Embryonic facial prominence (tissue), 1 donor: Measurements from ENCODE around the gene XYLT2.

Experiments used
- DNase-seq: peaks from one replicate; pipeline ENCODE4 v3.0.0-alpha.2; 2016; ENCODE audit errors: extremely low spot score

The XYLT2 gene

GRCh38 chr17:50363217-50364060, 17.5 kb downstream of the XYLT2 start:
- DNase-seq, result no peak

- DNase-seq, result no peak
Observed at GRCh38 chr17:50364061-50364458, 18.1 kb downstream of the XYLT2 start.

- DNase-seq, result no peak
Observed at GRCh38 chr17:50364715-50365114, 18.8 kb downstream of the XYLT2 start.

GRCh38 chr17:50365165-50365564, 19.2 kb downstream of the XYLT2 start:
- no peak for DNase-seq

GRCh38 chr17:50365649-50366393, 19.9 kb downstream of the XYLT2 start:
- no peak for DNase-seq

GRCh38 chr17:50367401-50367800, 21.5 kb downstream of the XYLT2 start:
- no peak for DNase-seq

- DNase-seq, result no peak
Observed at GRCh38 chr17:50370052-50370451, 24.1 kb downstream of the XYLT2 start.

- no peak for DNase-seq
Observed at GRCh38 chr17:50371526-50371925, 25.6 kb downstream of the XYLT2 start.

DNA sequence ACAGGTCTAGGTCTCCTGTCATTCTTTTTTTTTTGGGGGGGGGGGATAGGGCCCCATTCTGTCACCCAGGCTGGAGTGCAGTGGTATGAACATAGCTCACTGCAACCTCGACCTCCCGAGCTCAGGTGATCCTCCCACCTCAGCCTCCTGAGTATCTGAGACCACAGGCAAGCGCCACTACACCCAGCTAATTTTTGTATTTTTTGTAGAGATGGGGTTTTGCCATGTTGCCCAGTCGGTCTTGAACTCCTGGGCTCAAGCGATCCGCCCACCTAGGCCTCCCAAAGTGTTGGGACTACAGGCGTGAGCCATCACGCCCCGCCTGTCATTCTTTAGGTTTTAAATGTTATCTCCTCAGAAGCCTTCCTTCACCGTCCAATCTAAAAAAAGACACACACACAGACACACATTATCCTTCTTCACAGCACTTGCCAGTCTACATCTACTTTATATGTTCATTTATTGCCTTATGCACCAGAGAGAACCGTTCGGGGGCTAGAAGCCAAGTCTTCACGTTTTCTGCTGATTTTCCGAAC, 26.4 kb downstream of the XYLT2 start:
- no peak for DNase-seq

DNA sequence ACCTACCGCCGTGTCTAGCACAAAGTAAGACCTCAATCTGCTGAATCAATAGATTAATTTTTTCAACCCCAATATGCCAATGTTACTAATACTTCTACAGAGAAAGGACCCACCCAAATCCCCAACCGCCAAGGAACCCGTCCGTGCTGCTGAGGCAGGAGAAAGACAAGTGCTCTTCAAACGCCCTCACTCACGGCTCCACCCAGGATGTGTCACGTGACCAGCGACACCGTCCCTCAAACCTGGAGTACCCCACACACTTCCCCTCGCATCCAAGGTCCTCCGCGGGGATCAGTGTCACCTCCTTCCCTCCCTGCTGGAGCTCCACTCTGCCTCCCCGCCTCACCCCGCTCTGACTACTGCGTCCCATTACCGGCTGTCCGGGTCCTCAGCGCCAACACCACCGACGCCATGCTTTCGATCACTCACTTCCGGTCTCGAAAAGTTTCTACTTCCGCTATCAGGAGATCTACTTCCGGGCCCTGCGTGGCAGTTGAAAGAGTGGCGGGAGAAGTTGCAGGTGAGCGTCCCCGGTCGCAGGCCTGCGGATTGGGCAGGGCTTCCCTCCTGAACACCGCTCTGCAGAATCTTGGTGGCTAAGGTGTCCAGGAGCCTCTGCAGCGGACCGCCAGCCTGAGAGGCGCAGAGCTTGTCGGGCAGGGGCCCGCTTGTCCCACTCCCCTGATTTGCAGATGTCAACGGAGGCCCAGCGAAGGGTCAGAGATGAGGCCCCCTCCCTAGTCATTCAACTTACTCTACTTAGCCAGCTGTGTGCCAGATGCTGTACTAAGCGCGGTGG, 27.0 kb downstream of the XYLT2 start, which contains the start of the genes EME1 and MRPL27:
TSS of gene EME1 (plus strand) at position 472 of the 799 bp plus-strand sequence. CDS start 1,980 bp downstream, outside the sequence.
TSS of gene MRPL27 (minus strand) at position 427 of the 799 bp plus-strand sequence. CDS start at position 413, 14 bp downstream.
- peak; percentile 94 for DNase-seq

- DNase-seq, result no peak
Observed at GRCh38 chr17:50373705-50374104, 27.8 kb downstream of the XYLT2 start.

- no peak for DNase-seq
Observed at GRCh38 chr17:50375858-50376538, 30.1 kb downstream of the XYLT2 start.

- DNase-seq, result no peak
Observed at GRCh38 chr17:50379351-50380132, 33.6 kb downstream of the XYLT2 start.

GRCh38 chr17:50380369-50381259, 34.7 kb downstream of the XYLT2 start:
- DNase-seq, result no peak

DNA sequence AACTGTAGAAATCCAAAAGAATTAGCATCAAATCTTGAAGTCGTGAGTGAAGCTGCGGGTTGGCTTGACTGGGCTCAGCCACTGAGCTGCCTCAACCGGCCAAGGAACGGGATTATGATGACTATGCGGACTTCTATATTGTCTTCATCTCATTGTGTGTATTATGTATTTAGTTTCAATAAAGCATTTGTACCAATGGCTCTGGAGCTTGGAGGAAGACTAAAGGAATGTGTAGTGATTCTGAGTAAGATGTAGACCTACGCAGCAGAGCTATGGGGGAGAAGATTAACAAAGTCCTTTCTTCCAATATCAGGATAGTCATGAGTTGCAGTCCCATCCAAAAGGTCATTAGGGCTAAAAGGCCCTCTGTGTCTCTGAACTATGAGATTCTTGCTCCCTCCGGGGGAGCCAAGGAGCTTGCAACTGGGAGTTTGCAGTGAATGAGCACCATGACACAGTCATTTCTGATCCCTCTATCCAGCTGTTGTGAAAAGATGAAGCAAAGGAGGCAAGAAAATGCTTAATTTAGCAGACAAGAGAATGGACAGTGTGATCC, 35.4 kb downstream of the XYLT2 start:
- no peak for DNase-seq

- DNase-seq, result no peak
Observed at GRCh38 chr17:50381920-50382319, 36.0 kb downstream of the XYLT2 start.

GRCh38 chr17:50382931-50383330, 37.0 kb downstream of the XYLT2 start:
- no peak for DNase-seq

DNA sequence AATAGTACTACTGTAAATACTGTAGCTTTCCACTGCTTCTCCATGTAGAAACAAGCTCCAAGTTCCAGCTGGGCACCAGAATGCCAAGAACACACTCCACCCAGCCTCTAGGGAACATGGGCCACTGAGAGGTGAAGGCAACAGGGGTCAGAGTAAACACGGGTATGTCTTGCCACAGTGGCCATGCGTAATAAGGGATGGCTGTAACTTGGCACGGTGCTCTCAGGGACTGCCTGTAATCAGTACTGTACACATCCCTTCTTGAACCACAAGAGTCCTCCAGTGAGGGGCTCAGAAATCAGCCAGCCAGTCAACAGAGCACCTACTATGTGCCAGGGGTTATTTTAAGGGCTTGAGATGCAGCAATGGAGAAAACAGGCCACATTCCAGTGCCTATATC, 40.6 kb downstream of the XYLT2 start:
- DNase-seq, result no peak

- no peak for DNase-seq
Observed at GRCh38 chr17:50388728-50389127, 42.8 kb downstream of the XYLT2 start.
